ENCODE measurements around the gene EDN1.
"Not testable (repeated sequence)": the region's sequence is repeated elsewhere in the genome, so short reads cannot be mapped to it uniquely, and the experiment has no call there.

Gene EDN1

DNA sequence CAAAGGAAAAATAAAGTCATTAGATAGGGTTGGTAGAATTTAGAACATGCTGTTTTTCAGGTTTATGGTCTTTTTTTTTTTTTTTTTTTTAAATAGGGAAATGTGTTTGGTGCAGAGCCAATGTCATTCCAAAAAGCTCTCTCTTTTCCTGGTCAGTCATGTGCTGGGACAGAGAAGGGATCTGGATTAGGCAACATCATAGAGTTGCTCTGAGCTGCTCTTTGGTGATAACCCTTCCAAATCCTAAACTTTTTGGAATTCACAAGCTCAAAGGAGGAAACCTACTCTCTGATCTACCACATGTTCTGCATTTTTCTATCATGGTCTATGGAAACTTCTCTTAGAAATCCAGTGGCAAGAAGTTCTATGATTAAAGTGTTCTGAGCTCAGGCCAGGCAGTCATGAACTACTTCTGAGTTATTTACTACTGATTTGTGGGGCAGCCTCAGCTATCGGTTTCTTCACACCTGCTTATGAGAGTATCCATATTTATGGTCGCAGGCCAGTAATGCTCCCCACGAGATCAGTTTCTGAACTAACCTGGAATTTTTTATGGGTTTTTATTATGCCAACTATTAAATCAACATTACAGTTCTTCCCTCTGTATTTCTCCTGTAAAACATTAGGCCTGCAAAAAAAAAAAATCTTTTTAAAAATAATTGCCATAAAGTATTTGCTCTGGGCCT lies 4.8 kb downstream of the EDN1 start:
- no peak for DNase-seq (ENCODE audit: low read depth in 2 of 2)

- no peak for DNase-seq (ENCODE audit: low read depth in 2 of 2)
These were observed 5.5 kb downstream of the EDN1 start for GRCh38 chr6:12295558-12296254.

DNA sequence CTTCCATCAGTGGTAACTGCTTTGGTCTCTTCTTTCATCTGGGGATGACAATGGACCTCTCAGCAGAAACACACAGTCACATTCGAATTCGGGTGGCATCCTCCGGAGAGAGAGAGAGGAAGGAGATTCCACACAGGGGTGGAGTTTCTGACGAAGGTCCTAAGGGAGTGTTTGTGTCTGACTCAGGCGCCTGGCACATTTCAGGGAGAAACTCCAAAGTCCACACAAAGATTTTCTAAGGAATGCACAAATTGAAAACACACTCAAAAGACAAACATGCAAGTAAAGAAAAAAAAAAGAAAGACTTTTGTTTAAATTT lies 6.1 kb downstream of the EDN1 start:
- no peak for DNase-seq (ENCODE audit: low read depth in 2 of 2)

DNA sequence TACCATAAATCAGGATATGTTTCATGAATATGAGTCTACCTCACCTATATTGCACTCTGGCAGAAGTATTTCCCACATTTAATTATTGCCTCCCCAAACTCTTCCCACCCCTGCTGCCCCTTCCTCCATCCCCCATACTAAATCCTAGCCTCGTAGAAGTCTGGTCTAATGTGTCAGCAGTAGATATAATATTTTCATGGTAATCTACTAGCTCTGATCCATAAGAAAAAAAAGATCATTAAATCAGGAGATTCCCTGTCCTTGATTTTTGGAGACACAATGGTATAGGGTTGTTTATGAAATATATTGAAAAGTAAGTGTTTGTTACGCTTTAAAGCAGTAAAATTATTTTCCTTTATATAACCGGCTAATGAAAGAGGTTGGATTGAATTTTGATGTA lies 6.4 kb downstream of the EDN1 start:
- no peak for DNase-seq (ENCODE audit: low read depth in 2 of 2)

DNA sequence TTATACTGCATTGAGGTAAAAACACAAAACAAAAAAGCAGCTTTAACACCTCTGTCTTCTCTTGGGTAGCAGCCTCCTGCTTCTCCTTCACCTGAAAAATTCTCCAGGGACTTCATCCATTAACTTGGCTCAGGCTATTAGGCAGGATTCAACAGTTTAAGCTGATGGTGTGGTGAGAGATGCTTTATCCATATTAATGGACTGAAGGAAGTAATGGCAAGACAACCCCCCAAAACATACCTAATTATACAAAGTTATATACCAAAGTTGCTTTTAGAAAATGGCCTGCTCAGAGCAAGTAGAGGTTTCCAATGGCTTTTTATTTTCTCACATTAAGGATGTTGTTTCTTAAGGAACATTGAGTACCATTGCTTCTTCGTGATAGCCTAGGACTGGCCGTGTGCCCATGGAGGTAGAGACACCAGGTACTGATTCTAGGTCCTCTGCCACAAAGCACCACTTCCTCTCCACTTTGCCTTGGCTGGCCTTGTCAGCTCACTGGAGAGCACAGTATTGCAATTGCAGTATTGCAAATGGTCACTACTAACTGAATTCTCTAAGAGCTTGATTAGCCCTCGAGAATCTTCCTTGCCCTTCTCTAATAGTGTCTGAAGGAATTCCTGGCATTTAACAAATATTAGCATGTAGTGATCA lies 7.3 kb downstream of the EDN1 start:
- DNase-seq (ENCODE audit: low read depth in 2 of 2): no peak

- no peak for DNase-seq (ENCODE audit: low read depth in 2 of 2)
These were observed 8.1 kb downstream of the EDN1 start for GRCh38 chr6:12298017-12298978.

GRCh38 chr6:12298995-12299394 lies 8.8 kb downstream of the EDN1 start:
- DNase-seq (ENCODE audit: low read depth in 2 of 2): no peak

DNA sequence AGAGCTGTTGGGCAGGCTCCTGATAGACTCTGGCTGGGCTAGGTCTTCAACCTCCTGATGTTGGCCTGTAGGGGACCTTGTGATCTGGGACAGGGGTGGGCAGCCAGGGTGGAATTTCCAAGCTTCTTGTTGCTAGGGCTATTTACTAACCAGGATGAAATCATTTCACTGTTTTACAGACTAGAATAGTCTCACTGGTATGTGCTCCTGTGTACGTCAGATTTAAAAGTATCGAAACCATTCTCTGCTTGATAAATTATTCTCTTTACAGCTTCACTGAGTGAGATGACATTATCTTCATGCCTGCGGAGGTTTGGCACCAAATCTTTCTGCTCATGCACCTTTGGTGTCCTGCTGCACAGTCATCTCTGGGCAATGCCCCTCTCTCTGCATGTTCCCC lies 10.9 kb downstream of the EDN1 start:
- DNase-seq (ENCODE audit: low read depth in 2 of 2): no peak

GRCh38 chr6:12304487-12304886 lies 14.3 kb downstream of the EDN1 start:
- DNase-seq (ENCODE audit: low read depth in 2 of 2): no peak

GRCh38 chr6:12309070-12309469 lies 18.9 kb downstream of the EDN1 start:
- no peak for DNase-seq (ENCODE audit: low read depth in 2 of 2)

DNA sequence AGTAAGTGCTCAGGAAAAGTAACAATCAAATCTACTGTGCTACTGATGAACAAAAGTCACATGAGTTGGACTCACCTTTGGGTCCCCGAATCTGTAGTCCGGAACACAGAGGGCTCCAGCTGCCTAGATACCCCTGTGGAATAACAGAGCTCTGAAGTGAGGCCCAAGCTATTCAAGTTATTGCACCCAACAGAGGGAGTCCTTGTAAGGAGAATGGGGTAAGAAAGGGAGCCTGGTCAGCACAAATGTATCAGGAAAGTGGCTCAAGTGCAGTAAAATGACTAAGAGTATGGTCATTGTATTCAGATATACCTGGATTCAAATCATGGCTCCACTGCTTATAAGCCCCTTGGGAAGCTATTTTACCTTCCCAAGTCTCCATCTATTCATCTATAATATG lies 20.9 kb downstream of the EDN1 start:
- no peak for DNase-seq (ENCODE audit: low read depth in 2 of 2)

GRCh38 chr6:12312736-12313135 lies 22.6 kb downstream of the EDN1 start:
- DNase-seq (ENCODE audit: low read depth in 2 of 2): no peak

GRCh38 chr6:12313306-12313991 lies 23.3 kb downstream of the EDN1 start:
- DNase-seq (ENCODE audit: low read depth in 2 of 2): no peak

DNA sequence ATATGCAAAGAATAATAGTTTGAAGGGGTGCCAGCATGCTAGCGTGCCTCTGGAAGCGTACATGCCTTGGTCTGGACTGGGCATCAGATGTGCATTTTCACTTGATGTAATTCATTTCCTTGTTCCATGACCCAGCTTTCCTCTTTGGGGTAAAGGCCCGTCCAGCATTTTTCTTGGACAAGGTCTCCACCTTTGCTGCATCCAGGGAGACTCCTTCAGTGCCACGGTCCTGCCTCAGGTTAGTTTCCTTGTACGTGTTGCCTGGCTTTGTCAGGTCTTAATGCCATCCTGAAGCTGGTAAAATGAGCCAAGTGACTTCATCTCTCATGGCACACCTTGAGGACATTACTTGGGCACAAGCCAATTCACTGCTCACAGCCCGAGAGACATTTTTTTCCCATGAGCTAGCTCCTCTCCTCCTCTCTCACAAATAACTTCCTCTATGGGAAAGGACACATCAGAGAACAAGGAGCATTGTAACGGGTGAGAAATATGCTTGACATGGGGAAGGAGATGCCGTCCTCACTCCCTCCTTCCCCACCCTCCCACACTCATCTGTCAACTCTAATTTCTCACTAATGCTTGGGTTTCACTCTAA lies 23.9 kb downstream of the EDN1 start:
- no peak for DNase-seq (ENCODE audit: low read depth in 2 of 2)

GRCh38 chr6:12314751-12315150 lies 24.6 kb downstream of the EDN1 start:
- no peak for DNase-seq (ENCODE audit: low read depth in 2 of 2)

DNA sequence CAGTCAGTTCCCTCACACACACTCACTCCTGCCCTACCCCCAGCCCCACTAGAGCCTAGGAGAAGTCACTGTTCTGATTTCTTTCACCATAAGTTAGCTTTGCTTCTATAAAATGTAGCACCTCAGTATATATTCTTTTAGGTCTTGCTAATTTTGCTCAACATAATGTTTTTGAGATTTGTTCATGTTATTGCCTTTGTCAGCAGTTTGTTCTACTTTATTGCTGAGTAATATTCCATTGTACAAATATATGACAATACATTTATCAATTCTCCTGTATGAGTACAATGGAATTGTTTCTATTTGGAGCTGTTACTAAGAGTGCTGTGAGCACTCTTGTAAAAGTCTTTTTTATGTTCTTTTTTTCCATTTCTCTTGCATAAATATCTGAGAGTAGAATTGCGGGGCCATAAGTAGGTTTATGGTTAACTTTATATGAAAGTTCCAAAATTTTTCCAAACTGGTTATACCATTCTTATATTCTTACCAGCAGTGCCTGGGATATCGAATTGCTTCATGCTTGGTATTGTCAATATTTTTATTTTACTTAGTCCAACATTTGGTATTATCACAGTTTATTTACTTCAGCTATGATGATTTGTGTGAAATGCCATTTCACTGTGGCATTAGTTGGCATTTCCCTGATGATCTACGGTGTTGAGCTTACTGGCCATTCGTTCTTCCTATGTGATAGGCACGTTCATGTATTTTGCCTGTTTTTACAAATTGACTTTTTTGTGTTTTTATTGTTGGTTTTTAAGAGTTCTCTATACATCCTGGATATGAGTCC lies 25.3 kb downstream of the EDN1 start:
- no peak for DNase-seq (ENCODE audit: low read depth in 2 of 2)

GRCh38 chr6:12318749-12319148 lies 28.6 kb downstream of the EDN1 start:
- DNase-seq (ENCODE audit: low read depth in 2 of 2): no peak

DNA sequence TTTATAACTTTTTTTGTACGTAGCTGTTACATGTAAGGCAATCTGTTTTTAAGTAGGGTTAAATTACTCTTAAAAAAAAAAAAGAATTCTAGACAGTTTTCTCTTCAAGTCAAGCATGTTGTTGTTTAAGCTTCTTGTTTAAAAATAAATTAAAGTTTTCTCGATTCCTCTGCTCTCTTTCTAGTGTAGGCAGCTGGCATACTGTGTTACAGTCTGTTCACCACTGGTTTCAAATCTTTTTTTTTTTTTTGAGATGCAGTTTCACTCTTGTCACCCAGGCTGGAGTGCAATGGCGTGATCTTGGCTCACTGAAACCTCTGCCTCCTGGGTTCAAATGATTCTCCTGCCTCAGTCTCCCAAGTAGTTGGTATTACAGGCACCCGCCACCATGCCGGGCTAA lies 29.9 kb downstream of the EDN1 start:
- DNase-seq (ENCODE audit: low read depth in 2 of 2): not testable (repeated sequence)

DNA sequence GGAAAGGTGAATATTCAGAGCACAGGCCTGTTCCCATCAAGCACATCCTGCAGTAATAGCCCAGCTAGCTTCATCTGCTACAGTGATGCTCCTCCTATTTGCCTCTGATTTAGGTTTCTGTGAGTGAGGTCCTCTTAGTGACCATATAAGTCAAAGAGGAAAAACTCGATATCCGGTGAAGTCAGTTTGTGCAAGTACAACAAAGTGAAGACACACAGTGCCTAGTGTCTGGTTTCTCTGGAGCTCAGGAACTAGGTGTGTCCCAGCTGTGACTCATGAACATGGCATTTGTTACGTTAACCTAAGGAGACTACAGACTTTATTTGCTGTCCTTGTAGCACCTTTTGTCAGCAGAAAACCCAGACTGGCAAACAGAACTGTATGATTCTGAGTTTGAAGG lies 33.9 kb downstream of the EDN1 start:
- DNase-seq (ENCODE audit: low read depth in 2 of 2): no peak

- DNase-seq (ENCODE audit: low read depth in 2 of 2): no peak
These were observed 34.6 kb downstream of the EDN1 start for GRCh38 chr6:12324748-12325147.
